ENCODE data around the gene ERVFRD-1. TPM values are rescaled to one million over a fixed set of nuclear protein-coding genes. Genes with fewer than 3 reads are reported as not detected.

Gene ERVFRD-1
- total RNA-seq, 1 experiment from 2014 or later, result not detected

DNA sequence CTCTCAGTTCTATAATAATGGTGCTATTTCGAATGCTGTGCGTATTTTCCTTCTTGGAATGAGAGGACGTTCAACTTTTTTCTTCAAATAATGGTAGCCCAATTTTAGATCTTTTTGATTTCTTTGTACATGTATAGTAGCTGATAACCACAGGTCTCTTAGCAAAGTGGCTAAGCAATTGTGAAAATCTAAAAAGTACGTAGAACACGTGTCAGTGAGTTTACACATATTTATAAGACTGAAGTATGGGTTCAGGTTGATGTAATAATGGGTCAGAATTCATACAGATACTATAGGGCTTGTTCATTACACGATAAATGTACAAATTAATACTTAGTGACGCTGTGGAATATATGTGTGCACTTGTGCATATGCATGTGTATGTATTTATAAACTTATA, 16.6 kb downstream of the ERVFRD-1 start:
- peak overlapping the region; percentile 91 for H3K4me3 Mint-ChIP-seq
- DNase-seq (ENCODE audit: low spot score) (no peak), ATAC-seq (no peak)
- peaks cover 25% of the 10 kb centered on the region for H3K4me1 Mint-ChIP-seq
- H3K27ac Mint-ChIP-seq, result peak overlapping the region; percentile 98
- H3K27me3 Mint-ChIP-seq (ENCODE audit: low read depth), result no peaks in the 10 kb centered on the region; the same call in 1 of the 2 replicates
- H3K36me3 Mint-ChIP-seq, result peaks cover 6% of the 10 kb centered on the region
- no peaks in the 10 kb centered on the region for H3K9me3 Mint-ChIP-seq
- ChIA-PET CTCF (interaction anchor here (1.2 to 2.7 kb wide), 2 partner anchors 10 to 140 kb away, joined by 3 to 13 read pairs; no protein-coding TSS in a partner anchor), POLR2A (no interaction called here)
- no peak for TF ChIP-seq ARID4B (CRISPR knock-in tag; IDR thresholded peaks at IDR 0.05; ENCODE audit: borderline replicate concordance)
- no peak for TF ChIP-seq NR2C2 (CRISPR knock-in tag; IDR thresholded peaks at IDR 0.05)
- TF ChIP-seq ZNF317 (CRISPR knock-in tag; IDR thresholded peaks at IDR 0.05; ENCODE audit: borderline replicate concordance, low read depth), result no peak
- no peak for TF ChIP-seq SMAD4 (CRISPR knock-in tag; IDR thresholded peaks at IDR 0.05)
- TF ChIP-seq, protein P1, sequence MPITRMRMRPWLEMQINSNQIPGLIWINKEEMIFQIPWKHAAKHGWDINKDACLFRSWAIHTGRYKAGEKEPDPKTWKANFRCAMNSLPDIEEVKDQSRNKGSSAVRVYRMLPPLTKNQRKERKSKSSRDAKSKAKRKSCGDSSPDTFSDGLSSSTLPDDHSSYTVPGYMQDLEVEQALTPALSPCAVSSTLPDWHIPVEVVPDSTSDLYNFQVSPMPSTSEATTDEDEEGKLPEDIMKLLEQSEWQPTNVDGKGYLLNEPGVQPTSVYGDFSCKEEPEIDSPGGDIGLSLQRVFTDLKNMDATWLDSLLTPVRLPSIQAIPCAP (CRISPR knock-in tag; IDR thresholded peaks at IDR 0.05), result no peak
- TF ChIP-seq ZMAT4 (CRISPR knock-in tag; IDR thresholded peaks at IDR 0.05), result no peak
- TF ChIP-seq MYBL2 (CRISPR knock-in tag; IDR thresholded peaks at IDR 0.05), result no peak
- no peak for TF ChIP-seq JUN (CRISPR knock-in tag; IDR thresholded peaks at IDR 0.05)
- TF ChIP-seq ZNF138 (CRISPR knock-in tag; conservative IDR thresholded peaks at IDR 0.05), result no peak
- no peak for TF ChIP-seq ZSCAN18 (CRISPR knock-in tag; IDR thresholded peaks at IDR 0.05)
- TF ChIP-seq ZNF263 (CRISPR knock-in tag; IDR thresholded peaks at IDR 0.05; ENCODE audit: low read depth), result no peak
- no peak for TF ChIP-seq ZNF219 (CRISPR knock-in tag; IDR thresholded peaks at IDR 0.05; ENCODE audit: borderline replicate concordance)
- no peak for TF ChIP-seq NFYB (CRISPR knock-in tag; conservative IDR thresholded peaks at IDR 0.05; ENCODE audit: low read depth)
- TF ChIP-seq ESRRA (CRISPR knock-in tag; IDR thresholded peaks at IDR 0.05; ENCODE audit: borderline replicate concordance), result no peak
- no peak for TF ChIP-seq NR1H2 (CRISPR knock-in tag; IDR thresholded peaks at IDR 0.05)

DNA sequence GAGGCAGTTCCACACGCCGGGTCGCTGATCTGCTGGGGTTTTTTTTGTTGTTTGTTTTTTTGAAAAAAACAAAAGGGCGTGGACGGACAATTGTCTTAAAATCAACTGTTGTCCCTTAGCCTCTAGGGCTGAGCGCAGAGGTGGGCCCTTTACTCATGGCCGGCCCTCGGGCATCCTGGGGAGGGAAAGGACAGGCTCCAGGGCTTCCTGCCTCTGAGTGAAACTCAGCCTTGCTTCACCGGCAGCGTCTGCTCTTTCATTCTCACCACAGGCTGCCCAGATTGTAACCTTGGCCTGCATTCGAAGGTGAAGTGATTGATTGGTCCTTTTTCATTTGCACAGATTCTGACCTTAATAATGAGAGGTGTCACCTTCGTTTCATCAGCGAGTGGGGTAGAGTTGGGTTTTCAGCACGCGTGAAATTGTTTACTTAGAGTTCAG, 17.1 kb downstream of the ERVFRD-1 start:
- DNase-seq (ENCODE audit: low spot score), result peak; percentile 55
- CTCF ChIA-PET, result interaction anchor here (1.2 to 2.7 kb wide), 2 partner anchors 11 to 140 kb away, joined by 3 to 13 read pairs; no protein-coding TSS in a partner anchor
- TF ChIP-seq GABPB1 (CRISPR knock-in tag; IDR thresholded peaks at IDR 0.05) (peak; percentile 45; the same call in 1 of the 2 replicates), KAT7 (CRISPR knock-in tag; IDR thresholded peaks at IDR 0.05; ENCODE audit: borderline replicate concordance) (0 out of 2 replicates have a peak, but pooled peaks have one; percentile 14), TCF7 (CRISPR knock-in tag; IDR thresholded peaks at IDR 0.05; ENCODE audit: low read depth) (no peak)
- POLR2A ChIA-PET, result no interaction called here
- peak; percentile 18 for ATAC-seq
- Mint-ChIP-seq H3K27me3 (ENCODE audit: low read depth) (no peaks in the 10 kb centered on the region; the same call in 1 of the 2 replicates), H3K4me1 (peaks cover 25% of the 10 kb centered on the region), H3K9me3 (no peaks in the 10 kb centered on the region), H3K4me3 (peak overlapping the region; percentile 91), H3K27ac (peak overlapping the region; percentile 98), H3K36me3 (peaks cover 4% of the 10 kb centered on the region)

Measured in WTC11 (cell line).